SU-DHL-6 (cell line): ENCODE results near the gene CGREF1.

Experiments
- H2AFZ ChIP-seq: fragments of 200-600 bp; sonication (generic); 2 replicates; pipeline ENCODE4 v1.6.1; 2014; ENCODE audit warnings: low read depth, mild to moderate bottlenecking, moderate library complexity, mixed read lengths, antibody characterized with exemption, low read length; ENCODE audit not compliant: severe bottlenecking
- H3F3A ChIP-seq: fragments of 200-600 bp; shearing (Covaris generic); 2 replicates; pipeline ENCODE4 v1.6.0; 2016; ENCODE audit warnings: antibody characterized with exemption, mild to moderate bottlenecking; ENCODE audit not compliant: insufficient read depth
- H3K27ac ChIP-seq: fragments of 200-600 bp; sonication (generic); 2 replicates; pipeline ENCODE4 v1.5.1; 2016; ENCODE audit warnings: low read depth, mild to moderate bottlenecking, low read length, moderate library complexity, mixed read lengths
- H3K27me3 ChIP-seq: fragments of 200-600 bp; sonication (generic), shearing (Covaris generic); 2 replicates; pipeline ENCODE4 v1.6.0; 2014; ENCODE audit warnings: mild to moderate bottlenecking, low read length
- H3K36me3 ChIP-seq: fragments of 200-600 bp; sonication (generic); 2 replicates; pipeline ENCODE4 v1.6.1; 2014; ENCODE audit warnings: mild to moderate bottlenecking, low read length, mixed read lengths
- H3K4me2 ChIP-seq: fragments of 300-600, 200-600 bp; shearing (Covaris generic), sonication (generic); 2 replicates; pipeline ENCODE4 v1.6.0; 2014; ENCODE audit warnings: low read length, low read depth, mild to moderate bottlenecking; ENCODE audit not compliant: poor library complexity, severe bottlenecking
- H3K4me3 ChIP-seq: fragments of 200-600 bp; sonication (generic); 2 replicates; pipeline ENCODE4 v1.5.1; 2014; ENCODE audit warnings: antibody characterized with exemption, low read length, mild to moderate bottlenecking, mixed read lengths; ENCODE audit not compliant: insufficient read depth, poor library complexity, severe bottlenecking
- H3K79me2 ChIP-seq: fragments of 200-600 bp; sonication (generic); 2 replicates; pipeline ENCODE4 v1.6.1; 2014; ENCODE audit warnings: mild to moderate bottlenecking, low read length, moderate library complexity; ENCODE audit not compliant: insufficient read depth
- H3K9ac ChIP-seq: fragments of 200-600 bp; sonication (generic); 2 replicates; pipeline ENCODE4 v1.7.0; 2014; ENCODE audit warnings: mild to moderate bottlenecking, low read length
- H3K9me2 ChIP-seq: fragments of 200-600 bp; sonication (generic); replicated peaks from 2 replicates; pipeline ENCODE4 v1.6.1; 2014; ENCODE audit warnings: low read length; ENCODE audit not compliant: insufficient read depth
- H3K9me3 ChIP-seq: fragments of 200-600 bp; sonication (generic); 2 replicates; pipeline ENCODE4 v1.6.1; 2014; ENCODE audit warnings: low read length, mixed read lengths; ENCODE audit not compliant: insufficient read depth
- H4K20me1 ChIP-seq: fragments of 200-600 bp; sonication (generic); 2 replicates; pipeline ENCODE4 v1.6.1; 2014; ENCODE audit warnings: low read depth, mild to moderate bottlenecking, antibody characterized with exemption, low read length, moderate library complexity, mixed read lengths
- EZH2phosphoT487 ChIP-seq: fragments of 200-600 bp; sonication (generic), shearing (Covaris generic); conservative IDR thresholded peaks from 2 replicates; pipeline ENCODE4 v1.6.1; 2018; ENCODE audit warnings: mild to moderate bottlenecking, antibody characterized with exemption, low read length, moderate library complexity, mixed read lengths
- TF ChIP-seq, protein P1 (sequence below): fragments of 200-600 bp; sonication (generic); IDR thresholded peaks from one replicate; pipeline ENCODE4 v1.5.1; 2017; ENCODE audit warnings: antibody characterized with exemption, mild to moderate bottlenecking, low read length, moderate library complexity; ENCODE audit not compliant: insufficient read depth, poor library complexity, severe bottlenecking

CGREF1 gene

DNA sequence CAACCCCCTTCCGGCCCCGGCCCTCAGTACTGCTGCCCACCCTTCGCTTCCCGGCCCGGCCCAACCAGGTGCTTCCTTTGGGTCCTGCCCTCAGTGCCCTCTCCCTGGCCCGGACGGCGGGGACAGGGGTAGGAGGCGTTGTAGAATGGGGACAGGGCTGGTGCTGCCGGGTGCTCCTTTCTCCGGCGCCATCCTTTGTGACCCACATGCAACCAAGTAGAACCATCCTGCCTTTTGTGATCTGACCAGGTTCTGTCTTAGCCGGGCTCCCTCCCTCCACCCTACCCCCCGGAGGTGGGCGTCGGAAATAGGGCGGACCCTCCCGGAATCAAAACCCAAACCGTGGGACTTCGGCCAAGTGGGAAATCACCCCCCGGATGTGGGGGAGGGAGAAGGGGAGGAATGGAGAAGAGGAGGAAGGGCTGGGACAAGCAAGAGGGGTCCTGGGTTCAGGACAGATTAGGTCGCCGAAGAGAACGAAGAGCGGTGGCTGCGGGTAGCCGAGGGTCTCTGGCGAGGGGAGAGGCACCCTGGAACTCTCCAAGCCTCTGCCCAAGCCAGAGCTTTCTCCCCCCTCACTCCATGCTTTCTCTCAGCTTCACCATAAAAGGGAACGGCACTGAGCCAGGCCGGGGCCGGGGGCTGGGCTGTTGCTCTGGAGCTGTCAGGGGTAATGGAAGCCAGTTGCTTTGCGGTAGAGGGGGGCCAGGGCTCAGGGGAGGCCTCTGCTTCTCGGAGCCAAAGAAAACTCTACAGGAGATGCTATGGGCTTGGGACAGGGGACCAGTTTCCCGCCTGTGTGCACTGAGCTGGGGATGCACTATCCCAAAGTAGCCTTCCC, 46.7 kb downstream of the CGREF1 start:
- Histone ChIP-seq H3F3A (peaks cover 14% of the 10 kb centered on the region; the same call in 1 of the 2 replicates), H4K20me1 (no peaks in the 10 kb centered on the region), H3K27ac (no peak overlapping the region), H3K4me3 (peak overlapping the region; percentile 89), H3K79me2 (peaks cover 18% of the 10 kb centered on the region), H3K9me3 (no peaks in the 10 kb centered on the region), H2AFZ (peak overlapping the region; percentile 69), H3K4me2 (peak overlapping the region; percentile 71), H3K9ac (peak overlapping the region; percentile 89), H3K9me2 (no peaks in the 10 kb centered on the region), H3K27me3 (no peaks in the 10 kb centered on the region), H3K36me3 (no peaks in the 10 kb centered on the region)
- no peak for TF ChIP-seq EZH2phosphoT487
- TF ChIP-seq, protein P1, sequence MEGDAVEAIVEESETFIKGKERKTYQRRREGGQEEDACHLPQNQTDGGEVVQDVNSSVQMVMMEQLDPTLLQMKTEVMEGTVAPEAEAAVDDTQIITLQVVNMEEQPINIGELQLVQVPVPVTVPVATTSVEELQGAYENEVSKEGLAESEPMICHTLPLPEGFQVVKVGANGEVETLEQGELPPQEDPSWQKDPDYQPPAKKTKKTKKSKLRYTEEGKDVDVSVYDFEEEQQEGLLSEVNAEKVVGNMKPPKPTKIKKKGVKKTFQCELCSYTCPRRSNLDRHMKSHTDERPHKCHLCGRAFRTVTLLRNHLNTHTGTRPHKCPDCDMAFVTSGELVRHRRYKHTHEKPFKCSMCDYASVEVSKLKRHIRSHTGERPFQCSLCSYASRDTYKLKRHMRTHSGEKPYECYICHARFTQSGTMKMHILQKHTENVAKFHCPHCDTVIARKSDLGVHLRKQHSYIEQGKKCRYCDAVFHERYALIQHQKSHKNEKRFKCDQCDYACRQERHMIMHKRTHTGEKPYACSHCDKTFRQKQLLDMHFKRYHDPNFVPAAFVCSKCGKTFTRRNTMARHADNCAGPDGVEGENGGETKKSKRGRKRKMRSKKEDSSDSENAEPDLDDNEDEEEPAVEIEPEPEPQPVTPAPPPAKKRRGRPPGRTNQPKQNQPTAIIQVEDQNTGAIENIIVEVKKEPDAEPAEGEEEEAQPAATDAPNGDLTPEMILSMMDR, result no peak

DNA sequence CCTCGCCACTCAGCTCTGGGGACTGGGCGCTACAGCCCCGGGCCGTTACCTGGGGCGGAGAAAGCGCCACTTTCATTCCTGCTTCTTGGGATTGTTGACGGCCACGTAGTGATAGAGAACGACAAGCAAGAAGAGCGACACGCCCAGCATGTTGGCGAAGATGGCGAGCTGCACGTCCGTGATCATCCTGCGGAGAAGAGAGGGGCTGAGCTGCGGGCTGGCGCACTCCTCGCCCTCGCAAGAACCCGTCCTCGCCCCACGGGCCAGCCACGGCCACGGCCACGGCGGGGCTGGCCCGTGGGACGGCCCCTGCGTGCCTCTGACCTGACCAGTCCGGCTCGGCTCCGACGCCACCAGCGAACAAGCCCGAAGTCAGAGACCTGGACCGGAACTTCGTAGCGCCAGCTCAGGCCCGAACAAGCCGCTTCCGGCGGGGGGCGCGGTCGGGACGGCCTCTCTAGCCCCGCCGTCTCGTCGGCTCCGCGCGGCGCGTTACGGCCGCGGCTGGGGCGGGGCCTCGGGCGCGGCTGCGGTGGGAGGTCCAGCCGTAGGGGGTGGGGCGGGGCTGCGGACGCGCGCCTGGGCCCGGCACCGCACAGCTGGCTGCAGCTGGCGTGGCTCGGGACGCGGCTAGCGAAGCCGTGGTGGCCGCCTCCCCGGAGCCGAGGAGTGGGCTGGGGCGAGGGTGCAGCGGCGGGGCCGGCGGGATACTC, 47.5 kb downstream of the CGREF1 start, which contains the start of gene OST4:
OST4 (minus strand) TSS at position 378 of the 713 bp plus-strand sequence.
- Histone ChIP-seq H3K36me3 (no peaks in the 10 kb centered on the region), H4K20me1 (no peaks in the 10 kb centered on the region), H3F3A (peaks cover 12% of the 10 kb centered on the region; the same call in 1 of the 2 replicates), H3K4me2 (peak within 1 kb of the TSS; percentile 97), H3K9ac (peak within 1 kb of the TSS; percentile 89), H2AFZ (peak within 1 kb of the TSS; percentile 69), H3K27ac (0 out of 2 replicates have a peak within 1 kb of the TSS, but pooled peaks have one; percentile 11), H3K9me2 (no peaks in the 10 kb centered on the region), H3K4me3 (peak within 1 kb of the TSS; percentile 89), H3K27me3 (no peaks in the 10 kb centered on the region), H3K79me2 (peaks cover 18% of the 10 kb centered on the region), H3K9me3 (no peaks in the 10 kb centered on the region)
- TF ChIP-seq, protein P1, result no peak
- no peak for TF ChIP-seq EZH2phosphoT487

DNA sequence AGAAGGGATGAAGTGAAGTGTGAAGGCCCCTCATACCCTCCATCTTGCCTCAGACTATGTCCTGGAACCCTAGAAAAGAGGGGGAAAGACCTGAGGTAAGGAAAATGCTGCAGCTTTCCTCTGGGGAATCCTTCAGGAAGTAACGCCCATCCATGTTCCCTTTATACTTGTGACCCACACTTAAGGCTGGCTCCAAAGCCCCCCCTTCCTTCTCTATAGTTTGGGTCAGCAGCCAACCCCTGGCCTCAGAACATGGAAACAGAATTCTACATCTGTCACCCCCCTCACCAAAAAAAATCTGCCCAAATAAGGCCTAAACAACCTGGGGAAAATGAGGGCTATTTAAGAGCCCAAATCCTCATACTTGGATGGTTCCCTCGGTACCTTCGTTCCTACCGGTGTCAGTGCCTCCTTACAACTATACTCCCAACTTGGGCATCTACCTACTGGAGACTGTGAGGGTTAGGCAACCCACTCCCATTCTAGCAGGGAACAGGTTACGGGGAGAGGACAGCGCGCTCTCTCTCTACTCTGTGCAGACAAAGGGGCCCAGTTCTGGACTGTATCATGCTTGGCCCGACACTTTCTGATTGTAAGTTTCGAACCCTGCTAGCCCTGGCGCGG, 48.2 kb downstream of the CGREF1 start:
- H3K79me2 ChIP-seq, result peaks cover 18% of the 10 kb centered on the region
- peak overlapping the region; percentile 89 for H3K4me3 ChIP-seq
- H3K9me2 ChIP-seq, result no peaks in the 10 kb centered on the region
- no peaks in the 10 kb centered on the region for H3K27me3 ChIP-seq
- peak overlapping the region; percentile 97 for H3K4me2 ChIP-seq
- no peaks in the 10 kb centered on the region for H4K20me1 ChIP-seq
- TF ChIP-seq, protein P1, result no peak
- TF ChIP-seq EZH2phosphoT487, result no peak
- peak overlapping the region; percentile 89 for H3K9ac ChIP-seq
- H3K27ac ChIP-seq, result 0 out of 2 replicates have a peak overlapping the region, but pooled peaks have one; percentile 11
- no peaks in the 10 kb centered on the region for H3K36me3 ChIP-seq
- peak overlapping the region; percentile 30 for H2AFZ ChIP-seq
- H3F3A ChIP-seq, result 0 out of 2 replicates have a peak, but pooled peaks cover 7% of the 10 kb centered on the region
- H3K9me3 ChIP-seq, result no peaks in the 10 kb centered on the region
